ENCODE measurements around the gene TEKT4.
"Not testable (repeated sequence)": the region's sequence is repeated elsewhere in the genome, so short reads cannot be mapped to it uniquely, and the experiment has no call there.

Gene TEKT4

GRCh38 chr2:94879982-94880377 lies 8.8 kb downstream of the TEKT4 start:
- H3K27me3 ChIP-seq (ENCODE audit: control insufficient read depth, insufficient read depth, low read length), result no peaks in the 10 kb centered on the region
- no peaks in the 10 kb centered on the region for H3K36me3 ChIP-seq (ENCODE audit: control insufficient read depth, insufficient read depth, low read length)
- H3K9ac ChIP-seq (ENCODE audit: low read depth, low read length), result no peak overlapping the region
- no peak overlapping the region for H3K4me3 ChIP-seq (ENCODE audit: low read depth, low read length)
- no peaks in the 10 kb centered on the region for H3K4me1 ChIP-seq (ENCODE audit: control insufficient read depth, insufficient read depth, low read length)
- no peaks in the 10 kb centered on the region for H3K9me3 ChIP-seq (ENCODE audit: control insufficient read depth, insufficient read depth, low read length)

- Histone ChIP-seq H3K4me1 (ENCODE audit: control insufficient read depth, insufficient read depth, low read length) (no peaks in the 10 kb centered on the region), H3K36me3 (ENCODE audit: control insufficient read depth, insufficient read depth, low read length) (no peaks in the 10 kb centered on the region), H3K4me3 (ENCODE audit: low read depth, low read length) (no peak overlapping the region), H3K9ac (ENCODE audit: low read depth, low read length) (no peak overlapping the region), H3K27me3 (ENCODE audit: control insufficient read depth, insufficient read depth, low read length) (no peaks in the 10 kb centered on the region), H3K9me3 (ENCODE audit: control insufficient read depth, insufficient read depth, low read length) (no peaks in the 10 kb centered on the region)
Observed at GRCh38 chr2:94880507-94880906, 9.3 kb downstream of the TEKT4 start.

GRCh38 chr2:94881070-94881469 lies 9.8 kb downstream of the TEKT4 start:
- no peaks in the 10 kb centered on the region for H3K27me3 ChIP-seq (ENCODE audit: control insufficient read depth, insufficient read depth, low read length)
- no peak overlapping the region for H3K4me3 ChIP-seq (ENCODE audit: low read depth, low read length)
- no peaks in the 10 kb centered on the region for H3K4me1 ChIP-seq (ENCODE audit: control insufficient read depth, insufficient read depth, low read length)
- H3K36me3 ChIP-seq (ENCODE audit: control insufficient read depth, insufficient read depth, low read length), result no peaks in the 10 kb centered on the region
- no peaks in the 10 kb centered on the region for H3K9me3 ChIP-seq (ENCODE audit: control insufficient read depth, insufficient read depth, low read length)
- H3K9ac ChIP-seq (ENCODE audit: low read depth, low read length), result no peak overlapping the region

GRCh38 chr2:94890234-94890633 lies 19.0 kb downstream of the TEKT4 start:
- peaks cover 11% of the 10 kb centered on the region for H3K4me1 ChIP-seq (ENCODE audit: control insufficient read depth, insufficient read depth, low read length)
- no peaks in the 10 kb centered on the region for H3K27me3 ChIP-seq (ENCODE audit: control insufficient read depth, insufficient read depth, low read length)
- no peaks in the 10 kb centered on the region for H3K36me3 ChIP-seq (ENCODE audit: control insufficient read depth, insufficient read depth, low read length)
- no peak overlapping the region for H3K9ac ChIP-seq (ENCODE audit: low read depth, low read length)
- H3K9me3 ChIP-seq (ENCODE audit: control insufficient read depth, insufficient read depth, low read length), result no peaks in the 10 kb centered on the region
- no peak overlapping the region for H3K4me3 ChIP-seq (ENCODE audit: low read depth, low read length)

GRCh38 chr2:94895273-94895672 lies 24.0 kb downstream of the TEKT4 start:
- H3K27me3 ChIP-seq (ENCODE audit: control insufficient read depth, insufficient read depth, low read length); H3K36me3 ChIP-seq (ENCODE audit: control insufficient read depth, insufficient read depth, low read length); H3K9ac ChIP-seq (ENCODE audit: low read depth, low read length): not testable (repeated sequence)

GRCh38 chr2:94906976-94907375 lies 35.7 kb downstream of the TEKT4 start:
- not testable (repeated sequence) for H3K4me1 ChIP-seq (ENCODE audit: control insufficient read depth, insufficient read depth, low read length); H3K4me3 ChIP-seq (ENCODE audit: low read depth, low read length); H3K36me3 ChIP-seq (ENCODE audit: control insufficient read depth, insufficient read depth, low read length); H3K9ac ChIP-seq (ENCODE audit: low read depth, low read length); H3K9me3 ChIP-seq (ENCODE audit: control insufficient read depth, insufficient read depth, low read length); H3K27me3 ChIP-seq (ENCODE audit: control insufficient read depth, insufficient read depth, low read length)

More at GRCh38 chr2:94895273-94895672, 24.0 kb downstream of the TEKT4 start:
- H3K9me3 ChIP-seq (ENCODE audit: control insufficient read depth, insufficient read depth, low read length); H3K4me3 ChIP-seq (ENCODE audit: low read depth, low read length): not testable (repeated sequence)
- H3K4me1 ChIP-seq (ENCODE audit: control insufficient read depth, insufficient read depth, low read length), result peaks cover 11% of the 10 kb centered on the region

- Histone ChIP-seq H3K4me3 (ENCODE audit: low read depth, low read length) (no peak overlapping the region), H3K4me1 (ENCODE audit: control insufficient read depth, insufficient read depth, low read length) (no peaks in the 10 kb centered on the region), H3K9ac (ENCODE audit: low read depth, low read length) (no peak overlapping the region), H3K9me3 (ENCODE audit: control insufficient read depth, insufficient read depth, low read length) (no peaks in the 10 kb centered on the region), H3K36me3 (ENCODE audit: control insufficient read depth, insufficient read depth, low read length) (no peaks in the 10 kb centered on the region), H3K27me3 (ENCODE audit: control insufficient read depth, insufficient read depth, low read length) (no peaks in the 10 kb centered on the region)
Observed at GRCh38 chr2:94923196-94923595, 52.0 kb downstream of the TEKT4 start.

- H3K4me3 ChIP-seq (ENCODE audit: low read depth, low read length); H3K9me3 ChIP-seq (ENCODE audit: control insufficient read depth, insufficient read depth, low read length): not testable (repeated sequence)
Observed at GRCh38 chr2:94924999-94925398, 53.8 kb downstream of the TEKT4 start.

More at GRCh38 chr2:94924999-94925398, 53.8 kb downstream of the TEKT4 start:
- H3K36me3 ChIP-seq (ENCODE audit: control insufficient read depth, insufficient read depth, low read length); H3K27me3 ChIP-seq (ENCODE audit: control insufficient read depth, insufficient read depth, low read length); H3K9ac ChIP-seq (ENCODE audit: low read depth, low read length); H3K4me1 ChIP-seq (ENCODE audit: control insufficient read depth, insufficient read depth, low read length): not testable (repeated sequence)

Measured in iPS-15b (cell line).